Trophoblast cell (in vitro differentiated cells and primary cell): Measurements from ENCODE around the gene NEURL4.
"Not testable (repeated sequence)": the region's sequence is repeated elsewhere in the genome, so short reads cannot be mapped to it uniquely, and the experiment has no call there.

ENCODE experiments used
- DNase-seq, 2 donors: peaks; one replicate each; pipeline ENCODE4 v3.0.0-alpha.2; 2016
- H2AFZ ChIP-seq: 2 replicates; pipeline ENCODE4 v1.6.1; 2013; ENCODE audit warnings: low read length, moderate library complexity, mild to moderate bottlenecking; ENCODE audit not compliant: insufficient read depth, poor library complexity
- H2AK5ac ChIP-seq: 2 replicates; pipeline ENCODE4 v1.6.1; 2013; ENCODE audit warnings: mild to moderate bottlenecking, low read length
- H2BK120ac ChIP-seq: 2 replicates; pipeline ENCODE4 v1.6.1; 2013; ENCODE audit warnings: low read length, mild to moderate bottlenecking, moderate library complexity; ENCODE audit not compliant: insufficient read depth, poor library complexity
- H2BK12ac ChIP-seq: 2 replicates; pipeline ENCODE4 v1.6.1; 2013; ENCODE audit warnings: mild to moderate bottlenecking, low read length, moderate library complexity
- H2BK5ac ChIP-seq: 2 replicates; pipeline ENCODE4 v1.6.1; 2013; ENCODE audit warnings: low read length, low read depth, moderate library complexity, mild to moderate bottlenecking; ENCODE audit not compliant: poor library complexity
- H3K14ac ChIP-seq: 2 replicates; pipeline ENCODE4 v1.6.1; 2013; ENCODE audit warnings: mild to moderate bottlenecking, low read length
- H3K18ac ChIP-seq: 2 replicates; pipeline ENCODE4 v1.6.1; 2013; ENCODE audit warnings: mild to moderate bottlenecking, low read length
- H3K23ac ChIP-seq: 2 replicates; pipeline ENCODE4 v1.6.1; 2013; ENCODE audit warnings: low read length
- H3K27ac ChIP-seq: 2 replicates; pipeline ENCODE4 v1.5.1; 2013; ENCODE audit warnings: low read depth, mild to moderate bottlenecking, inconsistent platforms, low read length, moderate library complexity
- H3K27me3 ChIP-seq: 2 replicates; pipeline ENCODE4 v1.6.1; 2013; ENCODE audit warnings: inconsistent platforms, mild to moderate bottlenecking, low read length, moderate library complexity; ENCODE audit not compliant: insufficient read depth
- H3K36me3 ChIP-seq, 2 experiments: 1 replicate in 1 of 2; 2 replicates in 1 of 2; pipeline ENCODE4 v1.6.1; 2013; ENCODE audit warnings: low read length in 2 of 2, mild to moderate bottlenecking in 2 of 2, moderate library complexity in 1 of 2; ENCODE audit not compliant: insufficient read depth in 2 of 2, control insufficient read depth in 1 of 2
- H3K4ac ChIP-seq: 2 replicates; pipeline ENCODE4 v1.6.1; 2013; ENCODE audit warnings: low read depth, mild to moderate bottlenecking, low read length, moderate library complexity
- H3K4me1 ChIP-seq, 2 experiments: 1 replicate in 1 of 2; 2 replicates in 1 of 2; pipeline ENCODE4 v1.6.1; 2013; ENCODE audit warnings: low read length in 2 of 2, mild to moderate bottlenecking in 2 of 2, moderate library complexity in 1 of 2; ENCODE audit not compliant: insufficient read depth in 2 of 2, control insufficient read depth in 1 of 2
- H3K4me2 ChIP-seq: 2 replicates; pipeline ENCODE4 v1.6.1; 2013; ENCODE audit warnings: inconsistent platforms, mild to moderate bottlenecking, low read length, moderate library complexity
- H3K4me3 ChIP-seq: 2 replicates; pipeline ENCODE4 v1.5.1; 2013; ENCODE audit warnings: mild to moderate bottlenecking, low read depth, low read length, inconsistent platforms
- H3K79me1 ChIP-seq: one replicate; pipeline ENCODE4 v1.6.1; 2013; ENCODE audit warnings: low read length
- H3K79me2 ChIP-seq: 2 replicates; pipeline ENCODE4 v1.6.1; 2013; ENCODE audit warnings: low read length, mild to moderate bottlenecking; ENCODE audit not compliant: control insufficient read depth, insufficient read depth, poor library complexity
- H3K9ac ChIP-seq: 2 replicates; pipeline ENCODE4 v1.6.1; 2013; ENCODE audit warnings: mild to moderate bottlenecking, low read length
- H3K9me3 ChIP-seq: 2 replicates; pipeline ENCODE4 v1.6.1; 2013; ENCODE audit warnings: low read depth, mild to moderate bottlenecking, control low read depth, inconsistent platforms, low read length; ENCODE audit not compliant: insufficient read depth
- H4K12ac ChIP-seq: 2 replicates; pipeline ENCODE4 v1.6.1; 2013; ENCODE audit warnings: low read depth, mild to moderate bottlenecking, low read length, moderate library complexity
- H4K8ac ChIP-seq: 2 replicates; pipeline ENCODE4 v1.6.1; 2013; ENCODE audit warnings: low read depth, mild to moderate bottlenecking, low read length, moderate library complexity
- H4K91ac ChIP-seq: one replicate; pipeline ENCODE4 v1.6.1; 2013; ENCODE audit warnings: low read depth, mild to moderate bottlenecking, low read length, moderate library complexity
- WGBS: extraction: QIAGEN DNeasy Blood & Tissue Kit; methylation state at CpG from one replicate; pipeline ENCODE4 v1.1.7; 2013; ENCODE audit warnings: missing lambda C conversion rate; ENCODE audit not compliant: insufficient read length, insufficient coverage; ENCODE audit errors: extremely low coverage; 5-methylcytosine and 5-hydroxymethylcytosine counted together

The NEURL4 gene

GRCh38 chr17:7340179-7340578 is 11.0 kb upstream of the NEURL4 start:
- Histone ChIP-seq H2AFZ (no peak overlapping the region), H3K79me2 (no peaks in the 10 kb centered on the region), H4K12ac (no peak overlapping the region), H3K14ac (no peak overlapping the region), H4K91ac (no peak overlapping the region), H2BK12ac (no peak overlapping the region), H3K23ac (no peak overlapping the region), H3K9me3 (no peaks in the 10 kb centered on the region), H4K8ac (no peak overlapping the region), H3K4me1 (no peaks in the 10 kb centered on the region), H2BK5ac (no peak overlapping the region), H2AK5ac (no peak overlapping the region), H3K4ac (no peak overlapping the region), H3K18ac (no peak overlapping the region), H2BK120ac (no peak overlapping the region), H3K79me1 (no peaks in the 10 kb centered on the region), H3K27me3 (no peaks in the 10 kb centered on the region), H3K9ac (no peak overlapping the region), H3K4me2 (no peak overlapping the region), H3K36me3 (no peaks in the 10 kb centered on the region), H3K4me3 (no peak overlapping the region), H3K27ac (no peak overlapping the region)
- DNase-seq: peak in 1 of 2 donors; percentile 46
- WGBS: no CpG with 5 or more reads among the region's 2 CpGs

- H2AK5ac ChIP-seq: not testable (repeated sequence)
Measured at GRCh38 chr17:7337600-7337999, 8.5 kb upstream of the NEURL4 start.

GRCh38 chr17:7336240-7337175 is 7.4 kb upstream of the NEURL4 start, which contains the start of gene ACAP1:
Gene ACAP1, plus strand, starts transcription at chr17:7336529. Its CDS starts 206 bp downstream, at chr17:7336735.
- no peak within 1 kb of the TSS for H3K4me2 ChIP-seq
- no peaks in the 10 kb centered on the region for H3K79me2 ChIP-seq
- no peak within 1 kb of the TSS for H3K4me3 ChIP-seq
- H2BK12ac ChIP-seq: no peak within 1 kb of the TSS
- H2AFZ ChIP-seq: no peak within 1 kb of the TSS
- H3K9me3 ChIP-seq: no peaks in the 10 kb centered on the region
- no peaks in the 10 kb centered on the region for H3K27me3 ChIP-seq
- H4K8ac ChIP-seq: no peak within 1 kb of the TSS
- H3K23ac ChIP-seq: no peak within 1 kb of the TSS
- no peak within 1 kb of the TSS for H2AK5ac ChIP-seq
- H4K91ac ChIP-seq: no peak within 1 kb of the TSS
- no peak within 1 kb of the TSS for H2BK120ac ChIP-seq
- no peak within 1 kb of the TSS for H3K14ac ChIP-seq
- DNase-seq: no peak
- no peak within 1 kb of the TSS for H3K4ac ChIP-seq
- H4K12ac ChIP-seq: no peak within 1 kb of the TSS
- no peak within 1 kb of the TSS for H3K27ac ChIP-seq
- no peaks in the 10 kb centered on the region for H3K79me1 ChIP-seq
- whole genome bisulfite sequencing: no CpG with 5 or more reads among the region's 17 CpGs
- H3K18ac ChIP-seq: no peak within 1 kb of the TSS
- no peak within 1 kb of the TSS for H3K9ac ChIP-seq
- H2BK5ac ChIP-seq: no peak within 1 kb of the TSS
- no peaks in the 10 kb centered on the region for H3K4me1 ChIP-seq
- H3K36me3 ChIP-seq: no peaks in the 10 kb centered on the region

More at GRCh38 chr17:7337600-7337999, 8.5 kb upstream of the NEURL4 start:
- H2AFZ ChIP-seq, H3K36me3 ChIP-seq, H2BK5ac ChIP-seq, H3K14ac ChIP-seq, H3K79me1 ChIP-seq, H3K9ac ChIP-seq, H2BK120ac ChIP-seq, H3K18ac ChIP-seq, H2BK12ac ChIP-seq, H3K4me1 ChIP-seq, H3K4me2 ChIP-seq, H3K79me2 ChIP-seq, H3K23ac ChIP-seq, H3K4me3 ChIP-seq, DNase-seq, H4K8ac ChIP-seq, H3K9me3 ChIP-seq, H3K4ac ChIP-seq, H3K27me3 ChIP-seq, H4K12ac ChIP-seq, H4K91ac ChIP-seq, H3K27ac ChIP-seq: not testable (repeated sequence)
- WGBS: no CpG with 5 or more reads among the region's 7 CpGs

DNA sequence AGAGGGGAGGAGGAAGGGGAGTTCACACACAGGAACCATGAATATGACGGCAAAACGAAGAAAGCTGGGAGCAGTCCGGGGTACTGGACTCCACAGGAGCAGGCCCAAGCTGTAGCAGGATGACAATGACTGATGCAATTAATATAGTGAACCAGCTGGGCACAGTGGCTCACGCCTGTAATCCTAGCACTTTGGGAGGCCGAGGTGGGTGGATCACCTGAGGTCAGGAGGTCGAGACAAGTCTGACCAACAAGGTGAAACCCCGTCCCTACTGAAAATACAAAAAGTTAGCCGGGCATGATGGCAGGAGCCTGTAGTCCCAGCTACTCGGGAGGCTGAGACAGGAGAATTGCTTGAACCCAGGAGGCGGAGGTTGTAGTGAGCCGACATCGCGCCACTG is 6.6 kb upstream of the NEURL4 start:
- H3K79me2 ChIP-seq, H3K14ac ChIP-seq, H3K18ac ChIP-seq, H2AK5ac ChIP-seq, DNase-seq, H3K4me2 ChIP-seq, H4K91ac ChIP-seq, H3K36me3 ChIP-seq, H4K12ac ChIP-seq, H3K79me1 ChIP-seq, H3K4me3 ChIP-seq, H3K9ac ChIP-seq, H4K8ac ChIP-seq, H2BK5ac ChIP-seq, H3K9me3 ChIP-seq, H3K4ac ChIP-seq, H2AFZ ChIP-seq, H3K4me1 ChIP-seq, H3K27ac ChIP-seq, H2BK120ac ChIP-seq, H2BK12ac ChIP-seq, H3K23ac ChIP-seq, H3K27me3 ChIP-seq: not testable (repeated sequence)
- no CpG with 5 or more reads among the region's 13 CpGs for WGBS
